Fibroblast of mammary gland (primary cell): Measurements from ENCODE around the gene PRKAG3.
A peak's percentile ranks its signal among the peaks of the same experiment; 100 is the strongest.

Experiments
- DNase-seq: peaks from one replicate; pipeline ENCODE4 v3.0.0-alpha.2; 2010; ENCODE audit warnings: low read depth
- H3K4me3 ChIP-seq: 2 replicates; pipeline ENCODE4 v1.5.1; 2011; ENCODE audit warnings: low read depth, mild to moderate bottlenecking, low read length, moderate library complexity; ENCODE audit not compliant: control insufficient read depth
- TF ChIP-seq, protein P1 (sequence below): conservative IDR thresholded peaks from 2 replicates; pipeline ENCODE4 v1.5.1; 2011; ENCODE audit warnings: low read depth, low read length, inconsistent platforms; ENCODE audit not compliant: control insufficient read depth, insufficient read depth

PRKAG3 gene

DNA sequence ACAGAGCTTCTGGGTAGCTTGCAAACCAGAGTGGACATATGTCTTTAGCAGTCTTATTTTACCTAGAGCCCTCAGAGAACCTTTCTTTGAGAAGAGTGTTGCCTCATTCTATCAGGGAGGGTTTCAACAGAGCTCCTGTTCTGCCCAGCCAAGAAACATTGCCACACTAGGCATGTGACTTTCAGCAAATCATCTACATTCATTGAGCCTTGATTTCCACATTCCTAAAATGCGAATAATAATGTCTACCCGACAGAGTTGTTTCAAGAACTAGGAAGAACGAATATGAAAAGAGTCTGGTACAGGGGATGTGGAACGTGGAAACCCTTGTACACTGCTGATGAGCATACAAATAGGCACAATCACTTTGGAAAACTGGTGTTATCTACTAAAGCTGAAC, 7.8 kb upstream of the PRKAG3 start:
- TF ChIP-seq, protein P1, sequence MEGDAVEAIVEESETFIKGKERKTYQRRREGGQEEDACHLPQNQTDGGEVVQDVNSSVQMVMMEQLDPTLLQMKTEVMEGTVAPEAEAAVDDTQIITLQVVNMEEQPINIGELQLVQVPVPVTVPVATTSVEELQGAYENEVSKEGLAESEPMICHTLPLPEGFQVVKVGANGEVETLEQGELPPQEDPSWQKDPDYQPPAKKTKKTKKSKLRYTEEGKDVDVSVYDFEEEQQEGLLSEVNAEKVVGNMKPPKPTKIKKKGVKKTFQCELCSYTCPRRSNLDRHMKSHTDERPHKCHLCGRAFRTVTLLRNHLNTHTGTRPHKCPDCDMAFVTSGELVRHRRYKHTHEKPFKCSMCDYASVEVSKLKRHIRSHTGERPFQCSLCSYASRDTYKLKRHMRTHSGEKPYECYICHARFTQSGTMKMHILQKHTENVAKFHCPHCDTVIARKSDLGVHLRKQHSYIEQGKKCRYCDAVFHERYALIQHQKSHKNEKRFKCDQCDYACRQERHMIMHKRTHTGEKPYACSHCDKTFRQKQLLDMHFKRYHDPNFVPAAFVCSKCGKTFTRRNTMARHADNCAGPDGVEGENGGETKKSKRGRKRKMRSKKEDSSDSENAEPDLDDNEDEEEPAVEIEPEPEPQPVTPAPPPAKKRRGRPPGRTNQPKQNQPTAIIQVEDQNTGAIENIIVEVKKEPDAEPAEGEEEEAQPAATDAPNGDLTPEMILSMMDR: no peak
- no peak overlapping the region for H3K4me3 ChIP-seq
- DNase-seq: peak; percentile 78

- no peak overlapping the region for H3K4me3 ChIP-seq
- TF ChIP-seq, protein P1: no peak
- no peak for DNase-seq
These were observed 5.9 kb upstream of the PRKAG3 start for GRCh38 chr2:218837495-218837894.

GRCh38 chr2:218834685-218835084, 3.1 kb upstream of the PRKAG3 start:
- no peak overlapping the region for H3K4me3 ChIP-seq
- TF ChIP-seq, protein P1: no peak
- no peak for DNase-seq

GRCh38 chr2:218833023-218833609, 1.5 kb upstream of the PRKAG3 start:
- DNase-seq: no peak
- TF ChIP-seq, protein P1: no peak
- H3K4me3 ChIP-seq: no peak overlapping the region

GRCh38 chr2:218832520-218832919, 917 bp upstream of the PRKAG3 start:
- DNase-seq: peak; percentile 42
- TF ChIP-seq, protein P1: no peak
- H3K4me3 ChIP-seq: no peak overlapping the region

GRCh38 chr2:218832081-218832480, 478 bp upstream of the PRKAG3 start:
- TF ChIP-seq, protein P1: no peak
- no peak overlapping the region for H3K4me3 ChIP-seq
- peak; percentile 4 for DNase-seq
